ENCODE measurements around the gene CALU. TPM values are rescaled to one million over a fixed set of nuclear protein-coding genes. Genes with fewer than 3 reads are reported as not detected.

Gene CALU
- total RNA-seq, 1 experiment from 2014 or later = 168 TPM

GRCh38 chr7:128726059-128726736 lies 13.0 kb upstream of the CALU start:
- Histone ChIP-seq H3K79me1 (ENCODE audit: insufficient read depth, low read depth, low read length, poor library complexity, severe bottlenecking) (no peaks in the 10 kb centered on the region), H2BK20ac (ENCODE audit: low read depth, low read length, poor library complexity, severe bottlenecking) (no peak overlapping the region), H2BK5ac (ENCODE audit: insufficient read length, low read length) (no peak overlapping the region), H3K18ac (ENCODE audit: insufficient read length, low read depth, low read length) (no peak overlapping the region), H2BK120ac (ENCODE audit: low read depth, low read length, poor library complexity, severe bottlenecking) (no peak overlapping the region), H3K23ac (ENCODE audit: insufficient read length, low read depth, low read length) (no peak overlapping the region), H2BK12ac (ENCODE audit: insufficient read length, low read depth, low read length) (no peak overlapping the region), H3K79me2 (ENCODE audit: insufficient read depth, low read length) (no peaks in the 10 kb centered on the region), H3K14ac (ENCODE audit: insufficient read depth, low read length) (no peak overlapping the region), H3K27ac (ENCODE audit: insufficient read length, low read depth, low read length) (no peak overlapping the region), H4K5ac (ENCODE audit: insufficient read length, low read depth, low read length) (no peak overlapping the region), H2AFZ (ENCODE audit: low read length) (no peak overlapping the region), H3K56ac (ENCODE audit: insufficient read length, low read depth, low read length) (no peak overlapping the region), H3K23me2 (ENCODE audit: insufficient read length, low read depth, low read length, poor library complexity, severe bottlenecking) (no peaks in the 10 kb centered on the region), H3K4ac (ENCODE audit: low read depth, low read length) (no peak overlapping the region), H3K9me3 (ENCODE audit: control insufficient read depth, low read depth, low read length) (no peaks in the 10 kb centered on the region), H3K9ac (ENCODE audit: extremely low read depth, insufficient read length, low read length) (no peak overlapping the region), H3T11ph (ENCODE audit: low read length) (no peak overlapping the region), H2BK15ac (ENCODE audit: low read depth, low read length) (no peak overlapping the region), H3K4me1 (ENCODE audit: insufficient read depth, low read length) (no peaks in the 10 kb centered on the region), H2AK5ac (ENCODE audit: insufficient read length, low read length) (no peak overlapping the region), H4K8ac (replicated peaks; ENCODE audit: insufficient read length, low read depth, low read length) (no peak overlapping the region), H4K20me1 (ENCODE audit: control insufficient read depth, insufficient read depth, insufficient read length) (no peaks in the 10 kb centered on the region), H3K4me2 (ENCODE audit: insufficient read depth, insufficient read length, low read length) (no peak overlapping the region), H4K91ac (ENCODE audit: insufficient read length, low read depth, low read length) (no peak overlapping the region), H3K27me3 (ENCODE audit: insufficient read depth, low read length) (no peaks in the 10 kb centered on the region)
- no peaks in the 10 kb centered on the region for H3K36me3 Mint-ChIP-seq (ENCODE audit: insufficient read depth in 1 of 3, low read depth in 3 of 3)
- no peak overlapping the region for H3K27ac Mint-ChIP-seq
- no CpG with 5 or more reads among the region's 8 CpGs for WGBS (ENCODE audit: extremely low coverage, insufficient read length, low lambda C conversion rate)
- peaks cover 5 to 13% of the 10 kb centered on the region in 2 experiments; a peak in 3 of 4 replicates for H3K4me1 Mint-ChIP-seq
- no peak for DNase-seq
- H3K27me3 Mint-ChIP-seq (ENCODE audit: low read depth) = peaks cover 2% of the 10 kb centered on the region
- TF ChIP-seq, protein P1, sequence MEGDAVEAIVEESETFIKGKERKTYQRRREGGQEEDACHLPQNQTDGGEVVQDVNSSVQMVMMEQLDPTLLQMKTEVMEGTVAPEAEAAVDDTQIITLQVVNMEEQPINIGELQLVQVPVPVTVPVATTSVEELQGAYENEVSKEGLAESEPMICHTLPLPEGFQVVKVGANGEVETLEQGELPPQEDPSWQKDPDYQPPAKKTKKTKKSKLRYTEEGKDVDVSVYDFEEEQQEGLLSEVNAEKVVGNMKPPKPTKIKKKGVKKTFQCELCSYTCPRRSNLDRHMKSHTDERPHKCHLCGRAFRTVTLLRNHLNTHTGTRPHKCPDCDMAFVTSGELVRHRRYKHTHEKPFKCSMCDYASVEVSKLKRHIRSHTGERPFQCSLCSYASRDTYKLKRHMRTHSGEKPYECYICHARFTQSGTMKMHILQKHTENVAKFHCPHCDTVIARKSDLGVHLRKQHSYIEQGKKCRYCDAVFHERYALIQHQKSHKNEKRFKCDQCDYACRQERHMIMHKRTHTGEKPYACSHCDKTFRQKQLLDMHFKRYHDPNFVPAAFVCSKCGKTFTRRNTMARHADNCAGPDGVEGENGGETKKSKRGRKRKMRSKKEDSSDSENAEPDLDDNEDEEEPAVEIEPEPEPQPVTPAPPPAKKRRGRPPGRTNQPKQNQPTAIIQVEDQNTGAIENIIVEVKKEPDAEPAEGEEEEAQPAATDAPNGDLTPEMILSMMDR (conservative IDR thresholded peaks at IDR 0.05) = no peak
- no peak overlapping the region for H3K4me3 Mint-ChIP-seq
- no peaks in the 10 kb centered on the region for H3K9me3 Mint-ChIP-seq

All from H9 (cell line).